Lower leg skin (tissue), 4 donors: Measurements from ENCODE around the gene ING5. TPM values are rescaled to one million over a fixed set of nuclear protein-coding genes. Genes with fewer than 3 reads are reported as not detected.

Experiments
- DNase-seq, 2 donors: peaks; one replicate each; pipeline ENCODE4 v3.0.0-alpha.2; 2019; ENCODE audit warnings: low spot score in 2 of 2
- H3K4me3 ChIP-seq: fragments of 200-600 bp; sonication (generic); 2 replicates; pipeline ENCODE4 v1.5.1; 2017; ENCODE audit warnings: mild to moderate bottlenecking, low read depth; ENCODE audit not compliant: poor library complexity, severe bottlenecking
- CTCF ChIP-seq, 3 donors: fragments of 450-650 bp; IDR thresholded peaks; one replicate each; pipeline ENCODE4 v1.5.1; 2016; ENCODE audit warnings: antibody characterized with exemption in 3 of 3, mild to moderate bottlenecking in 3 of 3, moderate library complexity in 2 of 3
- POLR2A ChIP-seq, 2 donors: fragments of 450-650 bp; IDR thresholded peaks; one replicate each; pipeline ENCODE4 v1.6.1; 2016 to 2017; ENCODE audit warnings: antibody characterized with exemption in 2 of 2, mild to moderate bottlenecking in 1 of 2, moderate library complexity in 1 of 2
- WGBS, 2 donors: methylation state at CpG; one replicate each; pipeline ENCODE4 v1.1.5; 2018; 5-methylcytosine and 5-hydroxymethylcytosine counted together
- intact Hi-C: fragments of 100-400 bp; cut with DNase I; formaldehyde crosslinking; loops from one replicate; pipeline ENCODE4 v1.15.0; 2023; ENCODE audit warnings: low total_unique reads
- total RNA-seq, 4 donors: library from RNA; depleted of rRNA; stranded (reverse); fragments of >200 nt; gene quantifications; one replicate each; pipeline ENCODE4 v1.1.0, GENCODE V29; 2016

ING5 gene
- total RNA-seq, 4 donors from 2014 or later = 31.6 to 73.9 (median 35.7) TPM

DNA sequence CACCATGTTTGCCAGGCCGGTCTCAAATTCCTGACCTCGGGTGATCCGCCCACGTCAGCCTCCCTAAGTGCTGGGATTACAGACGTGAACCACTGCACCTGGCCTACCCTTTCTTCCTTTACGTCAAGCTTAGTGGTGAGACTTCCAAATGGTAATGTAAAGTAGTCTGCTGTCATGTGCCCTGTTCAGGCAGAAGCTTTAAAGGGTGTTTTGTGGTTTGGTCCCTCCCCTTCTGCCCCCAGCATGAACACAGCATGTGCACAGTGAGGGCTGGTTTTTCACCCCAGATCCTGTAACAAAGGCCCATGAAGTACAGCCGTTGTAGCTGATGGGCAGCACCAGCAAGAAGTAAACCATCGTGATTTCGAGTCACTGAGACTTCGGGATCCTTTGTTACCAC lies 12.5 kb upstream of the ING5 start:
- WGBS, 2 donors = 91% methylated on average over 10 of the region's 10 CpGs
- intact Hi-C loops = no loop called here
- no peak for DNase-seq
- TF ChIP-seq CTCF (IDR thresholded peaks at IDR 0.05) (no peak), POLR2A (IDR thresholded peaks at IDR 0.05) (no peak)
- H3K4me3 ChIP-seq = no peak overlapping the region

DNA sequence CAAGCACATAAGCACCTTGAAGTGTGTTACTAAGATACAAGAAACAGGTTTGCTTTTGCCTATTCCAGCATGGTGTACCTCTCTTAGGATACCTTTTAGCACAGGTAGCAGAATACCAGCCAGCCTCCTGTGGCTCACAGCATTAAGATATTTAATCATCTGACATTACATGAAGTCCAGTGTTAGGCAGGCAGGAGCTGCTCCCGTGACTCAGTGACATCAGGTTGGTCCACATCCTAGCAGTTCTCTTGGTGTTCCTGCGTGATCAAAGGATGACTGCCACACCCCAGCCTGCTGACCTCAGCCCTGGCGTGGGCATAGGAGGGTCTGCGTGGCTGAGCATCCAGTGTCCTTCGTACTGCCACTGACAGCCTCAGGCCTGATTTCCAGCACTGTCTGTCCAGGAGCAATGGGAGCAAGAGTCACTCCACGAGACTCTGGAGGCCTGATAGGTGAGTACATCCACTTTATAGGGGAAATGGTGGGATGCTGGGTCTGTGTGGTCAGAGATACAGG lies 11.6 kb upstream of the ING5 start:
- H3K4me3 ChIP-seq = no peak overlapping the region
- no peak for DNase-seq
- intact Hi-C loops = no loop called here
- 87 to 89% methylated on average over 5 to 6 of the region's 6 CpGs for WGBS, 2 donors
- TF ChIP-seq POLR2A (IDR thresholded peaks at IDR 0.05) = no peak
- TF ChIP-seq CTCF (IDR thresholded peaks at IDR 0.05) = no peak

DNA sequence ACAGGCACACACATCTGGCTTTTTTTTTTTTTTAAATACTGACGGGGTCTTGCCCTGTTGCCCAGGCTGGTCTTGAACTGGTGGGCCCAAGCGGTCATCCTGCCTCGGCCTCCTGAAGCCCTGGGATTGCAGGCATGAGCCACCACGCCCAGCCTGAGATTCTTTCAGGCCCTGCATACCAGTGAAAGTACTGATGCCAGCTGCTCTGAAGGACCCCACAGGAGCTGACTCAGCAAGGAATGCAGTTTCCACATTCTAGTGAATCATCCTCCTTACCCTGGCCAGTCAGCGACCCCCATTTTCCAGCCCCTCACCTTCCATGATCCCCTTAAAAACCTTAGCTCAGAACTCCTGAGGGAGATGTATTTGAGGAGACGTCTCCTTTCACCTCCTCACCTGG lies 9.4 kb upstream of the ING5 start:
- DNase-seq = no peak
- intact Hi-C loops = no loop called here
- H3K4me3 ChIP-seq = no peak overlapping the region
- WGBS, 2 donors = 88 to 93% methylated on average over 6 of the region's 6 CpGs
- TF ChIP-seq POLR2A (IDR thresholded peaks at IDR 0.05) (no peak), CTCF (IDR thresholded peaks at IDR 0.05) (no peak)

- 86 to 97% methylated on average over 4 of the region's 4 CpGs for WGBS, 2 donors
- no peak overlapping the region for H3K4me3 ChIP-seq
- intact Hi-C loops = no loop called here
- no peak for DNase-seq
- no peak for TF ChIP-seq POLR2A (IDR thresholded peaks at IDR 0.05)
- TF ChIP-seq CTCF (IDR thresholded peaks at IDR 0.05) = no peak
These were observed 6.2 kb upstream of the ING5 start for GRCh38 chr2:241695651-241696050.

DNA sequence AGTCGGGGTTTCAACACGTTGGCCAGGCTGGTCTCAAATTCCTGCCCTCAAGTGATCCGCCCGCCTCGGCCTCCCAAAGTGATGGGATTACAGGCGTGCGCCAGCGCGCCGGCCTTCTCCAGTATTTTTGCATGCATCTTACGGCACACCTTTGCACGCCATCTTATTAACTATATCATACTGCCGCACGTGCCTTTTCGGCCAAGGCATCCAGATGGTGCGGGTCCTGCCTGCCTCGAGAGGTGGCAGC lies 765 bp upstream of the ING5 start:
- intact Hi-C loops = no loop called here
- peak in 1 of 2 donors; percentile 72 for DNase-seq
- H3K4me3 ChIP-seq = peak overlapping the region; percentile 67
- TF ChIP-seq CTCF (IDR thresholded peaks at IDR 0.05) = no peak
- no peak for TF ChIP-seq POLR2A (IDR thresholded peaks at IDR 0.05)
- 2 to 3% methylated on average over 17 of the region's 17 CpGs for WGBS, 2 donors
